CD14-positive monocyte (primary cell): ENCODE measurements around the gene CUBN. TPM values are rescaled to one million over a fixed set of nuclear protein-coding genes. Genes with fewer than 3 reads are reported as not detected.

Source experiments
- DNase-seq, 3 donors: peaks; one replicate each; pipeline ENCODE4 v3.0.0-alpha.2; 2011 to 2022
- H2AFZ ChIP-seq: 2 replicates; pipeline ENCODE4 v1.6.0; 2012; ENCODE audit warnings: mild to moderate bottlenecking, low read depth, low read length, inconsistent platforms; ENCODE audit not compliant: insufficient read depth, poor library complexity, severe bottlenecking
- H3K27ac ChIP-seq, 2 donors: 1 replicate in 1 of 2; 2 replicates in 1 of 2; pipeline ENCODE4 v1.5.1; 2012 to 2013; ENCODE audit warnings: low read length in 2 of 2, control low read depth in 1 of 2, inconsistent platforms in 1 of 2, low read depth in 1 of 2, mild to moderate bottlenecking in 1 of 2
- H3K27me3 ChIP-seq, 2 donors: one replicate each; pipeline versions ENCODE4 v1.6.0 to v1.6.1; 2011 to 2013; ENCODE audit warnings: low read length in 2 of 2; ENCODE audit not compliant: control insufficient read depth in 2 of 2, insufficient read depth in 2 of 2
- H3K36me3 ChIP-seq, 2 donors: replicated peaks in 1 of 2; 1 replicate in 1 of 2; 2 replicates in 1 of 2; pipeline versions ENCODE4 v1.5.1 to v1.6.1; 2012 to 2013; ENCODE audit warnings: low read length in 2 of 2, control low read depth in 1 of 2, inconsistent platforms in 1 of 2, mild to moderate bottlenecking in 1 of 2; ENCODE audit not compliant: insufficient read depth in 2 of 2, control insufficient read depth in 1 of 2
- H3K4me1 ChIP-seq, 2 donors: 1 replicate in 1 of 2; 2 replicates in 1 of 2; pipeline versions ENCODE4 v1.5.1 to v1.6.1; 2012 to 2013; ENCODE audit warnings: low read length in 2 of 2, control low read depth in 1 of 2, inconsistent platforms in 1 of 2, mild to moderate bottlenecking in 1 of 2, moderate library complexity in 1 of 2; ENCODE audit not compliant: insufficient read depth in 2 of 2, control insufficient read depth in 1 of 2
- H3K4me2 ChIP-seq: replicated peaks from 2 replicates; pipeline ENCODE3; 2012; ENCODE audit warnings: low read length, moderate library complexity, mild to moderate bottlenecking; ENCODE audit not compliant: poor library complexity, severe bottlenecking; ENCODE audit errors: extremely low read depth
- H3K4me3 ChIP-seq, 3 experiments: fragments of 200-600 bp in 1 of 3; sonication (generic) in 1 of 3; replicated peaks in 1 of 3; 1 replicate in 2 of 3; 2 replicates in 1 of 3; pipeline ENCODE4 v1.5.1; 2011 to 2013; ENCODE audit warnings: low read length in 3 of 3, mild to moderate bottlenecking in 3 of 3, control low read depth in 2 of 3, low read depth in 2 of 3, inconsistent platforms in 1 of 3, moderate library complexity in 1 of 3
- H3K79me2 ChIP-seq: 2 replicates; pipeline ENCODE4 v1.6.0; 2012; ENCODE audit warnings: mild to moderate bottlenecking, control low read depth, inconsistent platforms, low read length, moderate library complexity; ENCODE audit not compliant: insufficient read depth
- H3K9ac ChIP-seq: 2 replicates; pipeline ENCODE4 v1.6.0; 2017; ENCODE audit warnings: low read length, mild to moderate bottlenecking; ENCODE audit not compliant: insufficient read depth, poor library complexity, severe bottlenecking
- H3K9me3 ChIP-seq, 2 donors: replicated peaks in 1 of 2; 1 replicate in 1 of 2; 2 replicates in 1 of 2; pipeline versions ENCODE4 v1.5.1 to v1.6.1; 2012 to 2013; ENCODE audit warnings: low read length in 2 of 2, control low read depth in 1 of 2; ENCODE audit not compliant: control insufficient read depth in 1 of 2, insufficient read depth in 1 of 2
- H4K20me1 ChIP-seq: 2 replicates; pipeline ENCODE4 v1.6.0; 2012; ENCODE audit warnings: mild to moderate bottlenecking, low read length, control low read depth, moderate library complexity; ENCODE audit not compliant: insufficient read depth
- H3K27ac Mint-ChIP-seq, 7 donors: one replicate each; pipeline ENCODE4 v1.8.0; 2020; ENCODE audit warnings: mild to moderate bottlenecking in 7 of 7, mixed read lengths in 7 of 7, moderate library complexity in 6 of 7, inconsistent platforms in 2 of 7
- H3K27me3 Mint-ChIP-seq, 3 donors: one replicate each; pipeline ENCODE4 v1.8.0; 2021 to 2022; ENCODE audit warnings: low read depth in 3 of 3, mild to moderate bottlenecking in 3 of 3, mixed read lengths in 3 of 3, moderate library complexity in 3 of 3, inconsistent platforms in 1 of 3
- H3K36me3 Mint-ChIP-seq, 2 donors: one replicate each; pipeline ENCODE4 v1.8.0; 2020; ENCODE audit warnings: mixed read lengths in 2 of 2, inconsistent platforms in 1 of 2, mild to moderate bottlenecking in 1 of 2
- H3K4me1 Mint-ChIP-seq: one replicate; pipeline ENCODE4 v1.8.0; 2020; ENCODE audit warnings: mild to moderate bottlenecking, mixed read lengths
- H3K4me3 Mint-ChIP-seq, 2 donors: one replicate each; pipeline ENCODE4 v1.8.0; 2020; ENCODE audit warnings: mild to moderate bottlenecking in 2 of 2, mixed read lengths in 2 of 2, moderate library complexity in 1 of 2
- H3K9me3 Mint-ChIP-seq, 7 donors: one replicate each; pipeline ENCODE4 v1.8.0; 2020 to 2022; ENCODE audit warnings: mixed read lengths in 7 of 7, mild to moderate bottlenecking in 6 of 7, moderate library complexity in 6 of 7, inconsistent platforms in 2 of 7
- CTCF ChIP-seq: fragments of 200-600 bp; IDR thresholded peaks from one replicate; pipeline ENCODE4 v1.8.0; 2022; ENCODE audit warnings: antibody characterized with exemption, mild to moderate bottlenecking
- whole genome bisulfite sequencing: methylation state at CpG from one replicate; pipeline ENCODE4 v1.1.5; 2013; ENCODE audit warnings: missing lambda C conversion rate; ENCODE audit not compliant: insufficient coverage; 5-methylcytosine and 5-hydroxymethylcytosine counted together
- intact Hi-C, 2 donors: fragments of 100-400 bp; cut with micrococcal nuclease; formaldehyde crosslinking; loops; one replicate each; pipeline versions ENCODE4 v1.15.0 to v1.15.1; 2023
- polyA plus RNA-seq, 3 donors: library from polyadenylated mRNA; depleted of rRNA in 1 of 3; unstranded in 2 of 3; stranded (reverse) in 1 of 3; fragments of 300-500 nt in 2 of 3; fragments of >200 nt in 1 of 3; fragmentation: Illumina TruSeq in 2 of 3; gene quantifications; 1 replicate in 2 of 3; 2 replicates in 1 of 3; pipeline ENCODE4 v1.2.3, GENCODE V29; 2012 to 2021

The CUBN gene
- polyA plus RNA-seq, 3 donors: 0.95 TPM; not detected in 2

- intact Hi-C loops: no loop called here
- 100% methylated on average over 1 of the region's 3 CpGs for WGBS
- H3K36me3 Mint-ChIP-seq: no peaks in the 10 kb centered on the region
Measured at GRCh38 chr10:16870331-16870730, 259.3 kb downstream of the CUBN start.

GRCh38 chr10:16867990-16868389 lies 261.6 kb downstream of the CUBN start:
- Histone ChIP-seq H3K27me3 (peaks cover 0 to 5% of the 10 kb centered on the region in 2 donors), H4K20me1 (no peaks in the 10 kb centered on the region), H3K4me3 (no peak overlapping the region), H3K9me3 (peaks cover 0 to 3% of the 10 kb centered on the region in 2 donors), H3K79me2 (no peaks in the 10 kb centered on the region), H3K27ac (no peak overlapping the region), H3K4me2 (no peak overlapping the region), H3K4me1 (no peaks in the 10 kb centered on the region), H2AFZ (no peak overlapping the region), H3K36me3 (no peaks in the 10 kb centered on the region), H3K9ac (no peak overlapping the region)
- TF ChIP-seq CTCF: no peak
- no peak overlapping the region for H3K4me3 Mint-ChIP-seq
- H3K4me1 Mint-ChIP-seq: peaks cover 5% of the 10 kb centered on the region
- H3K9me3 Mint-ChIP-seq: peaks cover 0 to 8% (median 6%) of the 10 kb centered on the region in 7 donors
- no peaks in the 10 kb centered on the region for H3K36me3 Mint-ChIP-seq
- peaks cover 8 to 11% (median 9%) of the 10 kb centered on the region in 3 donors for H3K27me3 Mint-ChIP-seq
- no CpG with 5 or more reads among the region's 4 CpGs for WGBS
- no peak overlapping the region for H3K27ac Mint-ChIP-seq
- intact Hi-C loops: no loop called here
- DNase-seq: no peak

More at GRCh38 chr10:16870331-16870730, 259.3 kb downstream of the CUBN start:
- Histone ChIP-seq H3K36me3 (no peaks in the 10 kb centered on the region), H3K27ac (no peak overlapping the region), H3K4me1 (no peaks in the 10 kb centered on the region), H2AFZ (no peak overlapping the region), H3K79me2 (no peaks in the 10 kb centered on the region), H3K9me3 (peaks cover 0 to under 1% of the 10 kb centered on the region in 2 donors), H3K27me3 (peaks cover 0 to 5% of the 10 kb centered on the region in 2 donors), H3K4me3 (no peak overlapping the region), H3K4me2 (no peak overlapping the region), H4K20me1 (no peaks in the 10 kb centered on the region), H3K9ac (no peak overlapping the region)
- Mint-ChIP-seq H3K9me3 (peaks cover 0 to 6% (median 5%) of the 10 kb centered on the region in 7 donors), H3K4me3 (no peak overlapping the region), H3K27me3 (peaks cover 8 to 10% (median 9%) of the 10 kb centered on the region in 3 donors), H3K27ac (no peak overlapping the region), H3K4me1 (peaks cover 5% of the 10 kb centered on the region)
- no peak for DNase-seq
- no peak for TF ChIP-seq CTCF
